GM12875 (cell line): ENCODE results near the gene ADAP1.

Experiments
- H3K4me3 ChIP-seq: one replicate; pipeline ENCODE4 v1.5.1; 2011; ENCODE audit warnings: low read depth, low read length, control low read depth
- CTCF ChIP-seq: IDR thresholded peaks from 2 replicates; pipeline ENCODE4 v1.5.1; 2011; ENCODE audit warnings: low read depth, mild to moderate bottlenecking, control low read depth, inconsistent platforms, low read length, moderate library complexity, borderline replicate concordance; ENCODE audit not compliant: insufficient read depth

The ADAP1 gene

GRCh38 chr7:951881-952547, 2.5 kb downstream of the ADAP1 start:
- H3K4me3 ChIP-seq = no peak overlapping the region

GRCh38 chr7:949021-949934, 5.2 kb downstream of the ADAP1 start:
- TF ChIP-seq CTCF = no peak
- H3K4me3 ChIP-seq = no peak overlapping the region

More at GRCh38 chr7:951881-952547, 2.5 kb downstream of the ADAP1 start:
- TF ChIP-seq CTCF = no peak

- TF ChIP-seq CTCF = no peak
- H3K4me3 ChIP-seq = no peak overlapping the region
Observed at GRCh38 chr7:947391-948210, 6.9 kb downstream of the ADAP1 start.

- TF ChIP-seq CTCF = no peak
- H3K4me3 ChIP-seq = no peak overlapping the region
Observed at GRCh38 chr7:946256-946996, 8.1 kb downstream of the ADAP1 start.

GRCh38 chr7:945556-946255, 8.8 kb downstream of the ADAP1 start:
- no peak overlapping the region for H3K4me3 ChIP-seq
- no peak for TF ChIP-seq CTCF

- H3K4me3 ChIP-seq = no peak overlapping the region
- TF ChIP-seq CTCF = no peak
Observed at GRCh38 chr7:945147-945555, 9.3 kb downstream of the ADAP1 start.
